HG03342 (cell line): ENCODE measurements around the gene KDM7A.
"Not testable (repeated sequence)": the region's sequence is repeated elsewhere in the genome, so short reads cannot be mapped to it uniquely, and the experiment has no call there.

Experiments used
- ATAC-seq: cut with Tn5 transposase; IDR thresholded peaks from one replicate; pipeline ENCODE4 v1.9.1; 2021; ENCODE audit warnings: mild to moderate bottlenecking, moderate library complexity; ENCODE audit not compliant: unreplicated experiment

KDM7A gene

DNA sequence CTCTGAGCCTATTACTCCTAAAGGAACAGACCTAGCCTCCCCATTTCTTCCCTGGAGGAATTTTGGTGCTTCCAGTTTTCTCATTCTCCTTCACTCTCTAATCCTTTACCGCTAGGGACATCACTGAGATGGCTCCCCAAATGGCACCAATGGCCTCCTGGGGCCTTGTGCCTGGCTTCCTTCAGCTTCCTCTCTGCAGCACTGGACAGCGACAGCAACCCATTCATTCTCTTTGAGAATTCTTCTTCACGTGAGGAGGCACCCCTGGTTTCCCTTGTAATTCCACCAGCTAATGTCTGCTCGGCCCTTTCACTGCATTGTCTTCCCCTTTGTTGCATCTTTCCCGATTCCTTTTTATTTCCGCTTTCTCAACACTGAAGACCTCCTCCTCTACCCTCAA lies 24.6 kb upstream of the KDM7A start:
- ATAC-seq = no peak

DNA sequence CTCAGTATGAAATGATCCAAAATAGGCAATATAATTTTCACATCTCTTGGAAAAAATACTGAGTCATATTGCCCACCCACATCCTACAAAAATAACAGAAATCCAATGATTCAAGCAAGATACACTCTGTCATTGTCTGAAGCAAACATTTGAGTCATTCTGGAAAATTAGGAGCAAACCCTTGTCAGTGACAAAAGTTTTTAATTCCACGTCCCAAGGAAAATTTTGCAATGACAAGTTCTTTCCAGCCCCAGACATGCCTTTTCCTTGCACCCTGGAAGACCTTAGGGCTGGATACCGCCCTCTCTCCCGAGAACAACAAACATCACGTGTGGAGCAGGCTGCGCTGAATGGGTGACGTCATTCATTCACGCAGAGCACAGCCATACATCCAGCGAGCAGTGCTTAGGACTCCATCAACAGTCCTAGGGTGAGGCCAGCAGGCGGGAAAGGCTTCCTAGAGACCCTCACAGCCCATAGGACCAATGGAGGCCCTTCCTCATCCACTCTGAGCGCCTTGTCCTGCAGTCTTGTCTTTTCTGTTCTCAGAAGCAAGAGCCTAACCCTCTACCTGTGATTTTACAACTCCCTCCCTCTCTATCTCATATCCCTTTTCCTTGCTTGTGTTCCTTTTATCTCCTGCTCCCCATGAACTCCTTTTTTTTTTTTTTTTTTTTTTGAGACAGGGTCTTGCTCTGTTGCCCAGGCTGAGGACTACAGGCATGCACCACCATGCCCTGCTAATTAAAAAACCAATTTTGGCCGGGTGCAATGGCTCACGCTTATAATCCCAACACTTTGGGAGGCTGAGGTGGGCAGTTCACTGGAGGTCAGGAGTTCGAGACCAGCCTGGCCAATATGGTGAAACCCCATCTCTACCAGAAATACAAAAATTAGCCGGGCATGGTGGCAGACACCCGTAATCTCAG lies 23.5 kb upstream of the KDM7A start:
- no peak for ATAC-seq

- ATAC-seq = no peak
Measured at GRCh38 chr7:140197938-140198337, 21.2 kb upstream of the KDM7A start.

DNA sequence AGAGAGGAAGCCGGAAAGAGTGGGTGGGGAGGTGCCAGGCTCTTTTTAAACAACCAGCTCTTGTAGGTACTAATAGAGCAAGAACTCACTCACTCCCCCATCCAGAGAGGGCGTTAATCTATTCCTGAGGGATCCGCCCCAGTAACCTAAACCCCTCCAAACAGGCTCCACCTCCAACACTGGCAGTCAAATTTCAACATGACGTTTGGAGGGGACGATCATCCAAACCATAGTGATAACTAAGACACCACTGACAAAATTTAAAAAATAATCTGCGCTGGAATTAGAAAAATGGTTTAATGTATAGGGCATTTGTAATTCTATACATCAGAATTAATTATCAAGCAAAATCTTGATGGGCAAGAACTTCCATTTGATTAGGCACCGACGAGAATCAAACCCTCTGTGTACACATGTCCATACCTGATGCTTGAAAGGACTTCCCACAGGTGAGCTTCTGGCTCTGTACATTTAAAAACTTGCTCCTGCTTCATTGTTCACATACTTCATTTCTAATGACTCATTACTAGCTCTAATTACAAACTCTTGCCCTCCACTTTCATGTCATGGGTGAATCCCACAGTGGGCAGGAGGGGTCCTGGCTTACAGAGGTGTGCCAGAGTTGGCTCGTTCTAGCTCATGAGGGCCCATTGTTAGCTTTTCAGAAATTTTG lies 20.6 kb upstream of the KDM7A start:
- ATAC-seq = no peak

- ATAC-seq = no peak
Measured at GRCh38 chr7:140196361-140197217, 19.8 kb upstream of the KDM7A start.

- no peak for ATAC-seq
Measured at GRCh38 chr7:140195859-140196258, 19.1 kb upstream of the KDM7A start.

DNA sequence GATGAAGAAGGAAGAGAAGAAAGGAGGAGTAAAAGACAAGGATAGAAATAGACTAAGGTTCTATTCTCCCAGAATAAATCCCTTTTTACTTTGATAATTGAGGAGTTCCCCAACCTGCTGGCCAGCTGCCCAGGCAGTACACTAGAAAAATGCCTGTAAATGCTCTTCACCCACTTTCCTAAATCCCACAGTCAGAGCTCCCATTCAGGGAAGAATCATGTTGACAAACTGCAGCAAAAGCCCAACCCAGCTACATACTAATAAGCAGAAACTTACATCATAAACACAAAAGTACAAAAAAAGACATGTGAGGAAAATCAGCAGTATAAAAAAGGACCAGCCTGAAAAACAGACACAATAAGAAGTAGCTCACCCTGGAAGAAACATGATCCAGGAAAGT lies 15.8 kb upstream of the KDM7A start:
- no peak for ATAC-seq

DNA sequence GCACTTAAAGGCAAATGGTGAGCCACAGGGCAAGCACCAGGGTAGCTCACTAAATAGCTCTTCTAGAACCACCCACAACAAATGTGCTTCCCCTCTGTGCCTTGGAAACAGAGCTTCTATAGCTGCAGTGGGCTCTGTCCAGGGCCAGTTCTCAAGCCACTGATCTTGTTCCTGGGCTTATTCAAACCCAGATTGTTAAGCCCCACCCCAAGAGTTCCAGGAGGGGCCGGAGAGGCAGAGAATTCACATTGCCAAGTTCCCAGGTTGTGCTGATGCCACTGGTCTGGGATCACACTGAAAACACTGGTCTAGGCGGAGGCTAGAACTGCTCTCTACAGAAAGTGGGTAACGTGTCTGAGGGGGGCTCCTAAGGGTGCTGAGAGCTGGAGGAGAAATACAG lies 15.4 kb upstream of the KDM7A start:
- ATAC-seq = no peak

DNA sequence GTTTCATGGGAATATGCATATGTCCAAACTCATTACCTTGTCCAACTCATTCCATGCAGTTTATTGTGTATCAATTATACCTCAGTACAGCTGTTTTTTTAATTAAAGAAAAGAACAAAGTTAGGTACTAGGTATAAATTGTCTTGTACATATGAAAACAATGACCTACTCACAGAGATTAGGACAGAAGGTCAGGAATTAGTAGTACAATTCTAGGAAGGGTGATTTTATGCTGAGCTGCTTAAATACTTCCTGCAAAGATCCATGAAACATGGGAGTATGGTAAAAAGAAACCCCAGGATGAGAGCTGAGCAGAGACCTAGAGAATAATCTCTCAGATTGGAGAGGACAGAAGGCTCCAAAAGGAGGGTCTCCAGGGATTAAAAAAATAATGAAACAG lies 13.8 kb upstream of the KDM7A start:
- no peak for ATAC-seq

GRCh38 chr7:140189917-140190316 lies 13.1 kb upstream of the KDM7A start:
- no peak for ATAC-seq

DNA sequence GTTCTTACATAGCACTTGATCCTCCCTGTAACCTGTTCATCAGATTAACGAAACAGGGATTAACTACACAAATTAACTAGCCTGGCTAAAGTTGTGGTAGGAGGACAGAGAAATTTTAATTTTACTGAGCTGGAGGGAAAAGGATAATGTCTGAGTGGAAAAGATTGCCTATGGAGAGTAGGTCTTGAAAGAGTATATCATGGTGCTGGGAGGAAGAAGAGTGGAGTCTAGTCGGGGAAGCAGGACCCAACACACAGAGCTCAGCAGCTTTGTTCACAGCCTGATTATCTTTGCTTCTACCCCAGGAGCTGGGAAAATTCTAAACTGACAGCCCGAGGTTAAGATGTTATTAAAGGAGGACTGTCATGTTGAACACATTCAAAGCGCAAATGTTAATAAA lies 6.1 kb upstream of the KDM7A start:
- ATAC-seq = no peak

GRCh38 chr7:140179339-140179738 lies 2.6 kb upstream of the KDM7A start:
- no peak for ATAC-seq

GRCh38 chr7:140176122-140176701 lies 571 bp downstream of the KDM7A start:
- peak; percentile 5 for ATAC-seq

DNA sequence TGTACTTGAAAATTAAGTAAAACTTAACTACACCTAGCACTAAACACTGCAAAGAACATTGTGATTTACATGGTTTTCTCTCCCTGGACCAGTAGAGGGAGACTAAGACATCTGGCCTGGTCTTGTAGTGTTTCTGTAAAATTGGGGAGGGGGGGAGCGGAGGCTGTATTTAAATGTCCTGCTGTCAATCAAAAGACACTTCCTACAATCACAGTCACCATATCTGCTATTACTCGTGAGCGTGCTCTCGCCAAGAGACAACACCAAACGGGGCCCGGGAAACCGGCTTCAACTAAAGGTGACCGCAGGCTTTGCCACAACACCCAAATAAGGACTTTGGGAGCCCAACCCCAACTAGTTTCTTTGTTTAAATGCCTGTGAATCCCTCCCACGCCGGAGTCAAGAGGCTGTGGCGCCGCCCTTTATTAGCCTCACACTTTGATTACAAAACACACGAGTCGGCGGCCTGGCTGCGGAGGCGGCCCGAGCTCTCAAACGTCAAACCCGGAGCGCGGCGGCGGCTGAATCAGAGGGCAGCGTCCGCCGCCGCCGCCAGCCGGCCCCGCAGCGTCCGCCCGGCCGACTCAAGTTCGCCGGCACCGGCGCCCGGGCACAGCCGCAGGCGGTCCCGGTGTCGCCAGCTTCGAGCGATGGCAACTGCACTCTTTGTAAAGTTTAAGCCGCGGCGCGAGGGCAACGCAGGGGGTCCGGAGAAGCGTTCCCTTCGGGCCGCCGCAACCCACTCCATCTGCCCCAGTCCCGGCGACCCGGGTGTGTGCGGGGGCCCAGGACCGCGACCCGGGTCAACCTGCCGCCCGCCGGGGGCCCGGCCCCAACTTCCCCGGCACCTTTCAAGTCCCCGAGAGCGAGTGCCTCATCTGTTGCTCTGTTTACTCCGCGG lies 1.3 kb downstream of the KDM7A start:
- peak; percentile 60 for ATAC-seq

DNA sequence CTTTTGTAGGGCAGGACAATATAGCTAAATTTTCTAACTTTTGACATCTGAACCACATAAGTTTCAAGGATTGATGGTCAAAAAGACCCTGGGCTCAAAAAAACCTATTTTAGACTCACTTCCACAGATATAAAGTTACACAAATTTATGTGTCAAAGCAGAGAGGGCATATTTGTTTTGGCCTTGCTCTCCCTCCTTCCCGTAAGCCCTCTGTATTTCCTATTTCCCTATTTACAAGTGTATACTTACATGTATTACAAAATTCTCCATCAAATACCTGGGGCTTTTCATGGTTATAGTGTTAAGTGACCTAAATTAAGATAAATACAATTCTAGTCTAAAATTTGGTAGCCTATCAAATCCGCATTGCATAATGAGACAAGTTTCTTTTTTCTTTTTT lies 2.6 kb downstream of the KDM7A start:
- no peak for ATAC-seq

- no peak for ATAC-seq
Measured at GRCh38 chr7:140170375-140170774, 6.4 kb downstream of the KDM7A start.

DNA sequence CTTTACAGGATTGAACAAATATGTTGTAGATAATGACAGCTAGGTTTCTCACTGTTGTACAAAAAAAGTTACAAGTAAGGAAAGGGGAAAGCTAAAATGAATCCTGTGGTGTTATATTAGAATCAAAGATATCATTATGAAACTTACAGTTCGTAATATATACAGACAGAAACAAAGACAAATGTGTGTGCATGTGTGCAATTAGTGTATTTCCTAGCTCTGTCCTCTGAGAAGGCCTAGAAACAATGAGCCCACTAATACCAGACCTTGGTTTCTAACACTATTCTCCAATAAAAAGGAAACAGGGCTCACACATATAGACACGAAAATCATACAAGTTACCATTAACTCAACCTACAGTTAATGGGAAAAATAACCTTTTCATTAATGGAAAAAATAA lies 8.0 kb downstream of the KDM7A start:
- ATAC-seq = no peak

- ATAC-seq = no peak
Measured at GRCh38 chr7:140165422-140165821, 11.4 kb downstream of the KDM7A start.

DNA sequence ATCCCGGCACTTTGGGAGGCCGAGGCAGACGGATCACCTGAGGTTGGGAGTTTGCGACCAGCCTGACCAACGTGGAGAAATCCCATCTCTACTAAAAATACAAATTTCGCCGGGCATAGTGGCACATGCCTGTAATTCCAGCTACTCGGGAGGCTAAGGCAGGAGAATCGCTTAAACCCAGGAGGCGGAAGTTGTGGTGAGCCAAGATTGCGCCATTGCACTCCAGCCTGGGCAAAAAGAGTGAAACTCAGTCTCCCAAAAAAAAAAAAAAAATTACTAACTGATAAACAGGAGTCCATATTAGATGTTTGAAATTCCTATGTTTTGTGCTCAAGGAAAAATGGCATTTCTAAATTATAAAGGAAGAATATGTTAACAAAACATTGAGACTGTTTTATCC lies 14.7 kb downstream of the KDM7A start:
- ATAC-seq = not testable (repeated sequence)

DNA sequence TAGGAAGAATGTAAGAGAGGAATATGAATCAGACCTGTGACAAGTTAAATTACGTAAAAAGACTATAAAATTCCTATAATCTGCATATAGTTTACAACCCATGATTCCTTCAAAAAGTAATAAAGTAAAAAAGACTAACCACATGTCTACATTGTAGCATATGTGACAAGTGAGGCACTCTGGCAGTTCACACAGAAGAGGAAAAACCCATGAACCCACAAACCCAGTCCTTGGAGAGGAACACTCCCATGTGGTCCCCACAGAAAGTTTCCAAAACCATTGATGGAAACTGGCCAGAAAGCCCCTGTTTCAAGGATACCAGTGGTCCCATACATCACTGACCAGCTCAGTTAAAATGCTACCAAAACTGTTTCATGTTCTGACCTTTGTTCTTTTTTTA lies 15.7 kb downstream of the KDM7A start:
- no peak for ATAC-seq
